Measurements from ENCODE around the gene DNAAF8.

Gene DNAAF8

DNA sequence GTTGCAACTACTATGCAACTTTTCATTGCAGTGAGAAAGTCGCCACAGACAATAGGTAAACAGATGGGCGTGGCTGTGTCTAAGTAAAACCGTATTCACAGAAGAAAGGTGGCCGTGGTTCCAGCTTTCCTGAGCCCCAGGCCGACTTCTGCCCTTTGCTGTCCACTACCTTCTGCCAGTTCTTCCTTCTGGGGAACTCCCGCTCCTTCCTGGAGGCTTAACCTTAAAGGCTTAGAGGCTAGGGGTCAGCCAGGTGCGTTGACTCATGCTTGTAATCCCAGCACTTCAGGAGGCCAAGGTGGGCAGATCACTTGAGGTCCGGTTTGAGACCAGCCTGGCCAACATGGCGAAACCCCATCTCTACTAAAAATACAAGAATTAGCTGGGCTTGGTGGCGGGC lies 55.9 kb downstream of the DNAAF8 start:
- ChIA-PET CTCF (interaction anchor here (0.8 to 0.9 kb wide), 2 partner anchors 11 to 14 kb away, joined by 3 read pairs; no protein-coding TSS in a partner anchor), POLR2A (no interaction called here)
- DNase-seq, result no peak
- Histone ChIP-seq H3K36me3 (ENCODE audit: control insufficient read depth in 4 of 4, insufficient read depth in 4 of 4, low read length in 3 of 4) (no peaks in the 10 kb centered on the region), H3K4me1 (ENCODE audit: control extremely low read depth in 1 of 4, control insufficient read depth in 4 of 4, insufficient read depth in 4 of 4, low read length in 3 of 4) (no peaks in the 10 kb centered on the region), H3K27ac (ENCODE audit: insufficient read depth in 1 of 2, low read depth in 1 of 2, low read length in 2 of 2, poor library complexity in 1 of 2, severe bottlenecking in 2 of 2) (no peak overlapping the region), H3K9me3 (ENCODE audit: control extremely low read depth in 1 of 5, control insufficient read depth in 4 of 5, insufficient read depth in 2 of 5, low read depth in 1 of 5, low read length in 4 of 5) (no peaks in the 10 kb centered on the region), H3K27me3 (replicated peaks in 2 of 5; ENCODE audit: control insufficient read depth in 4 of 5, insufficient read depth in 5 of 5, low read length in 4 of 5) (no peaks in the 10 kb centered on the region), H3K4me3 (ENCODE audit: control insufficient read depth in 1 of 7, extremely low read depth in 1 of 7, insufficient read depth in 4 of 7, low read depth in 2 of 7, low read length in 6 of 7) (no peak overlapping the region)
- WGBS (ENCODE audit: insufficient coverage), result 95% methylated on average over 9 of the region's 10 CpGs

DNA sequence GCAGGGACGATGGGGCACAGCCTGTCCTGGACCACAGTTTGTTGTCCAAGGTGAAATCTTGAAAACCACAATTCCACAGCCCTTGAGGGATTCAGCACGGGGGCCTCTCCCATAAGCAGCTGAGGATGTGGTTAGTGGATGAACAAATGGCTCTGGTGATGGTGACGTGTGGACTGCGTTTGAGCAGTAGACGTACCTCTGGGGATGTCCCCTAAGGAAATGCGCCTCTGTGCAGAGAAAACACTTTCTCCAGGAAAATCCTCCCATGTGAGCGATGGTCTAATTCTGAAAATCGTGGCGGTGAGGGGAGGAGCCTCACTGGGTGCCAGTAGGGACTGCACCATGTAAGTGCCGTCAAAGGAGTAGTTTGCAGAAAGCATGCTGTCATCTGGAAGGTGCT lies 56.5 kb downstream of the DNAAF8 start:
- no peak overlapping the region for H3K4me3 ChIP-seq (ENCODE audit: control insufficient read depth in 1 of 7, extremely low read depth in 1 of 7, insufficient read depth in 4 of 7, low read depth in 2 of 7, low read length in 6 of 7)
- 80% methylated on average over 9 of the region's 10 CpGs for WGBS (ENCODE audit: insufficient coverage)
- H3K9me3 ChIP-seq (ENCODE audit: control extremely low read depth in 1 of 5, control insufficient read depth in 4 of 5, insufficient read depth in 2 of 5, low read depth in 1 of 5, low read length in 4 of 5), result no peaks in the 10 kb centered on the region
- CTCF ChIA-PET, result no interaction called here
- POLR2A ChIA-PET, result no interaction called here
- no peaks in the 10 kb centered on the region for H3K36me3 ChIP-seq (ENCODE audit: control insufficient read depth in 4 of 4, insufficient read depth in 4 of 4, low read length in 3 of 4)
- H3K27ac ChIP-seq (ENCODE audit: insufficient read depth in 1 of 2, low read depth in 1 of 2, low read length in 2 of 2, poor library complexity in 1 of 2, severe bottlenecking in 2 of 2), result no peak overlapping the region
- H3K27me3 ChIP-seq (replicated peaks in 2 of 5; ENCODE audit: control insufficient read depth in 4 of 5, insufficient read depth in 5 of 5, low read length in 4 of 5), result no peaks in the 10 kb centered on the region
- no peak for DNase-seq
- H3K4me1 ChIP-seq (ENCODE audit: control extremely low read depth in 1 of 4, control insufficient read depth in 4 of 4, insufficient read depth in 4 of 4, low read length in 3 of 4), result no peaks in the 10 kb centered on the region

DNA sequence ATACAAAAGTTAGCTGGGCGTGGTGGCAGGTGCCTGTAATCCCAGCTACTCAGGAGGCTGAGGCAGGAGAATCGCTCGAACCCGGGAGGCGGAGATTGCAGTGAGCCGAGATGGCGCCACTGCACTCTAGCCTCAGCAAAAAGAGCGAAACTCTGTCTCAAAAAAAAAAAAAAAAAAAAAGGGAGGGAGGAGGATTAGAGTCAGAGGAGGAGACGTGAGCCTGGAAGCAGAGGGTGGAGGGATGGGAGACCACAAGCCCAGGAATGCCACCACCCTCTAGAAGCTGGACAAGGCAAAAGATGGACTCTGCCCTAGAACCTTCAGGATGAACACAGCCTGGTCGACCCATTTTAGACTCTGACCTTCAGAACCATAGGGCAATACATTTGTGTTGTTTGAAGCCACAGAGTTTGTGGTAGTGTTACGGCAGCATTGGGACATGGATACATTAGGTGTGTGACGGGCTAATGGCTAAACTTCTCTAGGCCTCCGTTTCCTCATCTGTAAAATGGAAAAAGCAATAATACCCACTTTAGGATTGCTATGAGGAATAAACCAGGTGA lies 58.7 kb downstream of the DNAAF8 start:
- H3K9me3 ChIP-seq (ENCODE audit: control extremely low read depth in 1 of 5, control insufficient read depth in 4 of 5, insufficient read depth in 2 of 5, low read depth in 1 of 5, low read length in 4 of 5), result no peaks in the 10 kb centered on the region
- POLR2A ChIA-PET, result no interaction called here
- H3K4me3 ChIP-seq (ENCODE audit: control insufficient read depth in 1 of 7, extremely low read depth in 1 of 7, insufficient read depth in 4 of 7, low read depth in 2 of 7, low read length in 6 of 7), result no peak overlapping the region
- 92% methylated on average over 6 of the region's 13 CpGs for WGBS (ENCODE audit: insufficient coverage)
- H3K27me3 ChIP-seq (replicated peaks in 2 of 5; ENCODE audit: control insufficient read depth in 4 of 5, insufficient read depth in 5 of 5, low read length in 4 of 5), result no peaks in the 10 kb centered on the region
- no peak overlapping the region for H3K27ac ChIP-seq (ENCODE audit: insufficient read depth in 1 of 2, low read depth in 1 of 2, low read length in 2 of 2, poor library complexity in 1 of 2, severe bottlenecking in 2 of 2)
- CTCF ChIA-PET, result no interaction called here
- peaks cover 0 to 5% (median 2%) of the 10 kb centered on the region in 4 experiments for H3K36me3 ChIP-seq (ENCODE audit: control insufficient read depth in 4 of 4, insufficient read depth in 4 of 4, low read length in 3 of 4)
- no peaks in the 10 kb centered on the region for H3K4me1 ChIP-seq (ENCODE audit: control extremely low read depth in 1 of 4, control insufficient read depth in 4 of 4, insufficient read depth in 4 of 4, low read length in 3 of 4)
- no peak for DNase-seq

DNA sequence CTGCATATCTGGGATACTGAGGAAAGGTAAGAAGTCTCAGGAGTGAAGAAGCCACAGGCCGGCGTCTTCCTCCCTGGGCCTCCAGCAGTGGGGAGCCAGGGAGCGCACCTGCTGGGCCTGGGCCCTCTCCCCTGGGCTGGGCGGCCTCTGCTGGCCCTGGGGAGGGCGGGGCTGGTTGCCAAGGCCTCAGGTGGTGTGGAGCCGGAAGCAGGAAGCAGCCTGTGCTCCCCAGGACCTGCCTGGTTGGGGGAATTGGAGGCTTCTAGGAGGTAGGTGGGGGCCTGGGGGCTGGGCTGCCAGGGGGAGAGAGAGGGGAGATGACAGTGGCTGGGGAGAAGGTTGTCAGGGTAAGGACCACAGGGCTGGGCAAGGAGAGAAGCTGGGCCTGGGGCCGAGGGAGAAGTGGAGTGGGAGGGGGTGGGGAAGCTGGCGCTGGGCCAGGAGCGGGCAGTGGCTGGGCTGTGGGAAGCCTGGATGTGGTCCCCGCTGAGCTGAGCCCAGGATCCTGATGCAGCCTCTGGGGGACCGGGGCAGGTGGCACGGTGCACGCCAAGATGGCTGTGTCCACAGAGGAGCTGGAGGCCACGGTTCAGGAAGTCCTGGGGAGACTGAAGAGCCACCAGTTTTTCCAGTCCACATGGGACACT lies 61.0 kb downstream of the DNAAF8 start, which contains the start of gene SMIM22:
TSS of gene SMIM22 (plus strand) at position 189 of the 647 bp plus-strand sequence. CDS start at position 555, 366 bp downstream.
- H3K9me3 ChIP-seq (ENCODE audit: control extremely low read depth in 1 of 5, control insufficient read depth in 4 of 5, insufficient read depth in 2 of 5, low read depth in 1 of 5, low read length in 4 of 5), result no peaks in the 10 kb centered on the region
- no peak within 1 kb of the TSS for H3K27ac ChIP-seq (ENCODE audit: insufficient read depth in 1 of 2, low read depth in 1 of 2, low read length in 2 of 2, poor library complexity in 1 of 2, severe bottlenecking in 2 of 2)
- H3K36me3 ChIP-seq (ENCODE audit: control insufficient read depth in 4 of 4, insufficient read depth in 4 of 4, low read length in 3 of 4), result peaks cover 0 to 8% (median 4%) of the 10 kb centered on the region in 4 experiments
- no peak within 1 kb of the TSS for H3K4me3 ChIP-seq (ENCODE audit: control insufficient read depth in 1 of 7, extremely low read depth in 1 of 7, insufficient read depth in 4 of 7, low read depth in 2 of 7, low read length in 6 of 7)
- 89% methylated on average over 8 of the region's 14 CpGs for WGBS (ENCODE audit: insufficient coverage)
- peaks cover 0 to 6% (median 5%) of the 10 kb centered on the region in 4 experiments for H3K4me1 ChIP-seq (ENCODE audit: control extremely low read depth in 1 of 4, control insufficient read depth in 4 of 4, insufficient read depth in 4 of 4, low read length in 3 of 4)
- ChIA-PET POLR2A (interaction anchor here (0.6 kb wide), 1 partner anchor 1245 kb away, joined by 3 read pairs; no protein-coding TSS in a partner anchor), CTCF (no interaction called here)
- no peak for DNase-seq
- H3K27me3 ChIP-seq (replicated peaks in 2 of 5; ENCODE audit: control insufficient read depth in 4 of 5, insufficient read depth in 5 of 5, low read length in 4 of 5), result no peaks in the 10 kb centered on the region

DNA sequence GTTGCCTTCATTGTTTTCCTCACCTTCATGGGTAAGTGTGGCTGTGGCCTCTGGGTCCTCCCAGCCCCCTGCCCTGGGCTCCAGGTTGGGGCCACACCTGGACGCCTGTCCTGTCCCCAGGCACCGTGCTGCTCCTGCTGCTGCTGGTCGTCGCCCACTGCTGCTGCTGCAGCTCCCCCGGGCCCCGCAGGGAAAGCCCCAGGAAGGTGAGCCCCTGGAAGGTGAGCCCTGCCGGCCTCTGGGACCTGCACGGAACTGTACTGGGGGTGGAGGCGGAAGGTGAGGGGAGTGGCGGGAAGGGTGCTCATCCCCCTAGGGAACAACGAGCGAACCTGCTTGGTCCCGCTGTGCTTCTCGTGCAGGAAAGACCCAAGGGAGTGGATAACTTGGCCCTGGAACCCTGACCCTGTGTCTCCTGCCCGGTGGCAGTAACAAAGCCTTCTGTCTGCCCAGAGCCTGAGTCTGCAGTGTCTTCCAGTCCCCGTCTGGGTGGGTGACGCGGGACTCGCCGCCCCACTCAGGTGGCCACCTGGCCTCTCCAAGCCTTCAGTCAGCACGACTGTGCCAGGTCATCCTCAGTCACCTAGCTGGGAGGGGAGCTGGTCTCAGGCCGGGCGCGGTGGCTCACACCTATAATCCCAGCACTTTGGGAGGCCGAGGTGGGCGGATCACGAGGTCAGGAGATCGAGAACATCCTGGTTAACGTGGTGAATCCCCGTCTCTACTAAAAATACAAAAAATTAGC lies 61.7 kb downstream of the DNAAF8 start:
- no peaks in the 10 kb centered on the region for H3K9me3 ChIP-seq (ENCODE audit: control extremely low read depth in 1 of 5, control insufficient read depth in 4 of 5, insufficient read depth in 2 of 5, low read depth in 1 of 5, low read length in 4 of 5)
- WGBS (ENCODE audit: insufficient coverage), result 92% methylated on average over 20 of the region's 30 CpGs
- no peak for DNase-seq
- no peak overlapping the region for H3K27ac ChIP-seq (ENCODE audit: insufficient read depth in 1 of 2, low read depth in 1 of 2, low read length in 2 of 2, poor library complexity in 1 of 2, severe bottlenecking in 2 of 2)
- no peaks in the 10 kb centered on the region for H3K27me3 ChIP-seq (replicated peaks in 2 of 5; ENCODE audit: control insufficient read depth in 4 of 5, insufficient read depth in 5 of 5, low read length in 4 of 5)
- ChIA-PET CTCF (interaction anchor here (1.0 kb wide), 1 partner anchor 9 kb away, joined by 3 read pairs; no protein-coding TSS in a partner anchor), POLR2A (no interaction called here)
- no peak overlapping the region for H3K4me3 ChIP-seq (ENCODE audit: control insufficient read depth in 1 of 7, extremely low read depth in 1 of 7, insufficient read depth in 4 of 7, low read depth in 2 of 7, low read length in 6 of 7)
- peaks cover 0 to 13% (median 11%) of the 10 kb centered on the region in 4 experiments for H3K4me1 ChIP-seq (ENCODE audit: control extremely low read depth in 1 of 4, control insufficient read depth in 4 of 4, insufficient read depth in 4 of 4, low read length in 3 of 4)
- peaks cover 0 to 8% (median 4%) of the 10 kb centered on the region in 4 experiments for H3K36me3 ChIP-seq (ENCODE audit: control insufficient read depth in 4 of 4, insufficient read depth in 4 of 4, low read length in 3 of 4)

DNA sequence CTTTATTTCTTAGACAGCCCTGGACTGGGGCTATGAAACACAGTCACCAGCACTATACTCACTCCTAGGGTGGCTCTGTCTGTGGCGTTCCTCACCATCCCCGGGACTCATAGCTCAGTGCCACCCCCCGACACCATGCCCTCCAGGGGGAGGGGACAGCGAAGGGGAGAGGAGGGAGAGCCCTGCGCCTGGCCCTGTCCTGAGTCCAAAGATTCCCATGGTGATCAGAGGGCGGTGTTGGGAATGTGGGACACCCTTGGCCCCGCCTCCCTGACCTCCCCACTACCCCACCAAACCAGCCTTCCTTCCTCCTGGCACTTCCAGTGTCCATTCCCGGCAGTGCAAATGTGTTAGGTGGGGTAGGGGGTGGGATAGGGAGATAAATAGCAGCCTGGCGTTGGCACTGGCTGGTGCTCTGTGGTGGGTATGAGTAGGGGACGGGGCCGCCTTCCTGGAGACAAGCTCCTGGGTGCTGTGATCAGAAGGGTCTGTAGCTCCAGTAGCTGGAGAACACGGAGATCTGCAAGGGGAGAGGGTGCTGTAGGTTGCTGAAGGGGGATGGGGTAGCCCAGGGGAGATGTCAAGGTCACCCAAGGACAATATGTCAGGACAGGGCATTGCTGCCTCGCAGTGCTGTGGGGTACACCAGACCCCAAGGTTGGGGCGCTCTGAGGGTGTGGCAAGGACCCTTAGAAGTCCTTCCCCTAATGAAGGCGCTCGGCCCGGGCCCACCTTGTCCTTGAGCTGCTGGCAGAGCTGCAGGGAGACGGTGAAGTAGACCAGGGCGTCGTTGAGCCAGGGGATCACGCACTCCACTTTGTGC lies 62.9 kb downstream of the DNAAF8 start:
- H3K27me3 ChIP-seq (replicated peaks in 2 of 5; ENCODE audit: control insufficient read depth in 4 of 5, insufficient read depth in 5 of 5, low read length in 4 of 5), result no peaks in the 10 kb centered on the region
- peaks cover 0 to 24% (median 22%) of the 10 kb centered on the region in 4 experiments for H3K4me1 ChIP-seq (ENCODE audit: control extremely low read depth in 1 of 4, control insufficient read depth in 4 of 4, insufficient read depth in 4 of 4, low read length in 3 of 4)
- WGBS (ENCODE audit: insufficient coverage), result 100% methylated on average over 13 of the region's 21 CpGs
- ChIA-PET CTCF (interaction anchor here (1.0 kb wide), 1 partner anchor 11 kb away, joined by 3 read pairs; no protein-coding TSS in a partner anchor), POLR2A (no interaction called here)
- no peak overlapping the region for H3K27ac ChIP-seq (ENCODE audit: insufficient read depth in 1 of 2, low read depth in 1 of 2, low read length in 2 of 2, poor library complexity in 1 of 2, severe bottlenecking in 2 of 2)
- no peak overlapping the region for H3K4me3 ChIP-seq (ENCODE audit: control insufficient read depth in 1 of 7, extremely low read depth in 1 of 7, insufficient read depth in 4 of 7, low read depth in 2 of 7, low read length in 6 of 7)
- no peak for DNase-seq
- H3K9me3 ChIP-seq (ENCODE audit: control extremely low read depth in 1 of 5, control insufficient read depth in 4 of 5, insufficient read depth in 2 of 5, low read depth in 1 of 5, low read length in 4 of 5), result no peaks in the 10 kb centered on the region
- H3K36me3 ChIP-seq (ENCODE audit: control insufficient read depth in 4 of 4, insufficient read depth in 4 of 4, low read length in 3 of 4), result peaks cover 0 to 8% (median 4%) of the 10 kb centered on the region in 4 experiments
